HepG2 (cell line): ENCODE measurements around the gene TIMM44. TPM values are rescaled to one million over a fixed set of nuclear protein-coding genes. Genes with fewer than 3 reads are reported as not detected.

Experiments
- ATF6 ChIP-seq: sonication (generic); formaldehyde crosslinking; conservative IDR thresholded peaks from 2 replicates; pipeline ENCODE4 v1.4.0; 2020; ENCODE audit warnings: missing genetic modification reagents
- CAMTA2 ChIP-seq: sonication (generic); formaldehyde crosslinking; IDR thresholded peaks from 2 replicates; pipeline ENCODE4 v1.4.0; 2020; ENCODE audit warnings: mild to moderate bottlenecking, missing genetic modification reagents, borderline replicate concordance
- EEA1 ChIP-seq: sonication (generic); formaldehyde crosslinking; IDR thresholded peaks from 2 replicates; pipeline ENCODE4 v1.5.1; 2020; ENCODE audit warnings: mild to moderate bottlenecking, missing genetic modification reagents, borderline replicate concordance
- GATA4 ChIP-seq: sonication (generic); IDR thresholded peaks from 2 replicates; pipeline ENCODE4 v1.6.1; 2016; ENCODE audit warnings: antibody characterized with exemption, low read depth, borderline replicate concordance
- HOMEZ ChIP-seq: IDR thresholded peaks from 2 replicates; pipeline ENCODE4 v1.6.1; 2016; ENCODE audit warnings: low read depth
- IKZF4 ChIP-seq: sonication (generic); formaldehyde crosslinking; IDR thresholded peaks from 2 replicates; pipeline ENCODE4 v1.5.1; 2020; ENCODE audit warnings: borderline replicate concordance, mild to moderate bottlenecking, low read depth, missing genetic modification reagents; ENCODE audit errors: not compliant biosample characterization
- KDM3A ChIP-seq: IDR thresholded peaks from 2 replicates; pipeline ENCODE4 v1.6.1; 2018; ENCODE audit warnings: low read depth, missing compliant biosample characterization
- KLF12 ChIP-seq: sonication (generic); formaldehyde crosslinking; IDR thresholded peaks from 2 replicates; pipeline ENCODE4 v1.4.0; 2020; ENCODE audit warnings: missing genetic modification reagents, borderline replicate concordance
- PBX3 ChIP-seq: sonication (generic); formaldehyde crosslinking; IDR thresholded peaks from 2 replicates; pipeline ENCODE4 v1.8.1; 2023; ENCODE audit warnings: missing genetic modification reagents, inconsistent platforms, borderline replicate concordance
- POLR2A ChIP-seq, 2 experiments: IDR thresholded peaks; 2 replicates each; pipeline ENCODE4 v1.6.1; 2011; ENCODE audit warnings: low read depth in 2 of 2, low read length in 2 of 2, mild to moderate bottlenecking in 1 of 2, moderate library complexity in 1 of 2; ENCODE audit not compliant: insufficient read depth in 1 of 2
- POLR2G ChIP-seq: fragments of 200-400 bp; formaldehyde crosslinking; IDR thresholded peaks from 2 replicates; pipeline ENCODE4 v1.6.1; 2018; ENCODE audit warnings: mild to moderate bottlenecking, low read depth, low read length, moderate library complexity
- RBFOX2 ChIP-seq: fragments of 200-400 bp; formaldehyde crosslinking; IDR thresholded peaks from 2 replicates; pipeline ENCODE4 v1.6.1; 2017; ENCODE audit warnings: low read depth, mild to moderate bottlenecking, low read length
- SAFB2 ChIP-seq: sonication (generic); formaldehyde crosslinking; IDR thresholded peaks from 2 replicates; pipeline ENCODE4 v1.5.1; 2020; ENCODE audit warnings: missing genetic modification reagents, low read depth, mild to moderate bottlenecking, borderline replicate concordance
- TFDP2 ChIP-seq: sonication (generic); formaldehyde crosslinking; IDR thresholded peaks from 2 replicates; pipeline ENCODE4 v1.4.0; 2020; ENCODE audit warnings: missing genetic modification reagents
- ZFP36L1 ChIP-seq: sonication (generic); formaldehyde crosslinking; IDR thresholded peaks from 2 replicates; pipeline ENCODE4 v1.8.0; 2022; ENCODE audit warnings: mild to moderate bottlenecking, missing genetic modification reagents, moderate library complexity
- ZFX ChIP-seq: sonication (generic); formaldehyde crosslinking; IDR thresholded peaks from 2 replicates; pipeline ENCODE4 v1.4.0; 2020; ENCODE audit warnings: mild to moderate bottlenecking, low read depth, missing genetic modification reagents, moderate library complexity
- ZMYM2 ChIP-seq: sonication (generic); formaldehyde crosslinking; IDR thresholded peaks from 2 replicates; pipeline ENCODE4 v1.8.0; 2022; ENCODE audit warnings: mild to moderate bottlenecking, missing genetic modification reagents
- ZNF20 ChIP-seq: sonication (generic); formaldehyde crosslinking; IDR thresholded peaks from 2 replicates; pipeline ENCODE4 v1.4.0; 2020; ENCODE audit warnings: mild to moderate bottlenecking, moderate library complexity, missing genetic modification reagents
- ZNF264 ChIP-seq: sonication (generic); formaldehyde crosslinking; IDR thresholded peaks from 2 replicates; pipeline ENCODE4 v1.4.0; 2020; ENCODE audit warnings: missing genetic modification reagents
- ZNF556 ChIP-seq: sonication (generic); formaldehyde crosslinking; IDR thresholded peaks from 2 replicates; pipeline ENCODE4 v1.4.0; 2020; ENCODE audit warnings: mild to moderate bottlenecking, missing genetic modification reagents, borderline replicate concordance
- ZNF770 ChIP-seq: sonication (generic); formaldehyde crosslinking; IDR thresholded peaks from 2 replicates; pipeline ENCODE4 v1.5.0; 2020; ENCODE audit warnings: mild to moderate bottlenecking, missing genetic modification reagents
- polyA plus RNA-seq, 8 experiments: library from polyadenylated mRNA; depleted of rRNA in 3 of 8; stranded (reverse) in 7 of 8; unstranded in 1 of 8; fragments of >200 nt; fragmentation: Illumina TruSeq in 4 of 8; extraction: Trizol in 4 of 8; gene quantifications; 2 replicates each; pipeline versions ENCODE4 v1.2.1 to v1.2.3, GENCODE V29; 2011 to 2016; ENCODE audit warnings: low read depth in 4 of 8, missing spikeins in 1 of 8, mixed read lengths in 1 of 8; ENCODE audit not compliant: insufficient read depth in 1 of 8
- total RNA-seq, 5 experiments: library from RNA; depleted of rRNA; stranded (reverse); fragments of >200 nt; fragmentation: Illumina TruSeq; extraction: Trizol; gene quantifications; 2 replicates each; pipeline ENCODE4 v1.2.3, GENCODE V29; 2016; ENCODE audit warnings: low read depth in 1 of 5

Gene TIMM44
- total and polyA plus RNA-seq, 2 of the 13 experiments (the other 11 are each of a cell fraction or from before 2014, with no cell fraction given): 42.9 to 72.6 TPM

- TF ChIP-seq ATF6 (no peak), TFDP2 (no peak), ZNF20 (CRISPR knock-in tag) (no peak), ZNF556 (CRISPR knock-in tag) (no peak), HOMEZ (0 out of 2 replicates have a peak, but pooled peaks have one; percentile 17), ZMYM2 (CRISPR knock-in tag) (peak; percentile 63; the same call in 1 of the 2 replicates), CAMTA2 (no peak), ZNF770 (peak; percentile 79), KLF12 (CRISPR knock-in tag) (no peak), EEA1 (no peak), PBX3 (CRISPR knock-in tag) (0 out of 2 replicates have a peak, but pooled peaks have one; percentile 36), ZFX (CRISPR knock-in tag) (peak; percentile 91), POLR2A (IDR thresholded peaks at IDR 0.05; ENCODE audit: insufficient read depth in 1 of 2, low read depth in 2 of 2, low read length in 2 of 2) (peak; percentile 71 to 85), IKZF4 (no peak), KDM3A (peak; percentile 27; the same call in 1 of the 2 replicates), SAFB2 (CRISPR knock-in tag) (no peak), GATA4 (peak; percentile 42; the same call in 1 of the 2 replicates), ZNF264 (CRISPR knock-in tag) (0 out of 2 replicates have a peak, but pooled peaks have one; percentile 42), RBFOX2 (peak; percentile 69), ZFP36L1 (CRISPR knock-in tag) (peak; percentile 63; the same call in 1 of the 2 replicates), POLR2G (peak; percentile 77)
Observed at GRCh38 chr19:7888145-7888825, 55.2 kb downstream of the TIMM44 start, which contains the start of gene LRRC8E (continued).
